HepG2 (cell line): Measurements from ENCODE around the gene TCEANC2.

Experiments
- CBX5 ChIP-seq: sonication (generic); formaldehyde crosslinking; IDR thresholded peaks from 2 replicates; pipeline ENCODE4 v1.4.0; 2020; ENCODE audit warnings: missing genetic modification reagents, borderline replicate concordance
- EHMT2 ChIP-seq: fragments of 200-600 bp; sonication (generic); IDR thresholded peaks from 2 replicates; pipeline ENCODE4 v1.7.0; 2017; ENCODE audit warnings: antibody characterized with exemption, low read depth, low read length, borderline replicate concordance
- EP300 ChIP-seq, 3 experiments: sonication (generic) in 1 of 3; formaldehyde crosslinking in 1 of 3; IDR thresholded peaks; 2 replicates each; pipeline versions ENCODE4 v1.5.1 to v1.6.1; 2011 to 2020; ENCODE audit warnings: low read depth in 2 of 3, low read length in 2 of 3, borderline replicate concordance in 1 of 3, improper control_type of control experiment in 1 of 3, mild to moderate bottlenecking in 1 of 3, missing genetic modification reagents in 1 of 3, moderate library complexity in 1 of 3
- KIAA2018 ChIP-seq: sonication (generic); formaldehyde crosslinking; IDR thresholded peaks from 2 replicates; pipeline ENCODE4 v1.5.0; 2020; ENCODE audit warnings: mild to moderate bottlenecking, missing genetic modification reagents, borderline replicate concordance
- NRL ChIP-seq: sonication (generic); formaldehyde crosslinking; IDR thresholded peaks from 2 replicates; pipeline ENCODE4 v1.5.0; 2020; ENCODE audit warnings: missing genetic modification reagents, mild to moderate bottlenecking, moderate library complexity, borderline replicate concordance
- PCBP1 ChIP-seq: fragments of 200-400 bp; formaldehyde crosslinking; IDR thresholded peaks from 2 replicates; pipeline ENCODE4 v1.6.1; 2017; ENCODE audit warnings: mild to moderate bottlenecking, low read depth, low read length, borderline replicate concordance
- SMAD3 ChIP-seq: sonication (generic); formaldehyde crosslinking; IDR thresholded peaks from 2 replicates; pipeline ENCODE4 v1.4.0; 2020; ENCODE audit warnings: missing genetic modification reagents
- SOX5 ChIP-seq: IDR thresholded peaks from 2 replicates; pipeline ENCODE4 v1.6.1; 2016; ENCODE audit warnings: borderline replicate concordance
- SRSF9 ChIP-seq: fragments of 200-400 bp; formaldehyde crosslinking; IDR thresholded peaks from 2 replicates; pipeline ENCODE4 v1.6.1; 2018; ENCODE audit warnings: borderline replicate concordance, mild to moderate bottlenecking, low read depth, low read length; ENCODE audit not compliant: insufficient read depth, poor library complexity, severe bottlenecking
- ZNF773 ChIP-seq: sonication (generic); formaldehyde crosslinking; IDR thresholded peaks from 2 replicates; pipeline ENCODE4 v1.4.0; 2020; ENCODE audit warnings: missing genetic modification reagents, borderline replicate concordance
- ZSCAN9 ChIP-seq: IDR thresholded peaks from 2 replicates; pipeline ENCODE4 v1.6.1; 2016; ENCODE audit warnings: borderline replicate concordance
- TF ChIP-seq, protein P1 (sequence below): sonication (generic); formaldehyde crosslinking; IDR thresholded peaks from 2 replicates; pipeline ENCODE4 v1.4.0; 2020; ENCODE audit warnings: missing genetic modification reagents
- TF ChIP-seq, protein P2 (sequence below): sonication (generic); formaldehyde crosslinking; IDR thresholded peaks from 2 replicates; pipeline ENCODE4 v1.5.0; 2020; ENCODE audit warnings: mild to moderate bottlenecking, missing genetic modification reagents, moderate library complexity
- TF ChIP-seq, protein P3 (sequence below): sonication (generic); formaldehyde crosslinking; IDR thresholded peaks from 2 replicates; pipeline ENCODE4 v1.9.0; 2021; ENCODE audit warnings: missing genetic modification reagents, borderline replicate concordance

- TF ChIP-seq, protein P1, sequence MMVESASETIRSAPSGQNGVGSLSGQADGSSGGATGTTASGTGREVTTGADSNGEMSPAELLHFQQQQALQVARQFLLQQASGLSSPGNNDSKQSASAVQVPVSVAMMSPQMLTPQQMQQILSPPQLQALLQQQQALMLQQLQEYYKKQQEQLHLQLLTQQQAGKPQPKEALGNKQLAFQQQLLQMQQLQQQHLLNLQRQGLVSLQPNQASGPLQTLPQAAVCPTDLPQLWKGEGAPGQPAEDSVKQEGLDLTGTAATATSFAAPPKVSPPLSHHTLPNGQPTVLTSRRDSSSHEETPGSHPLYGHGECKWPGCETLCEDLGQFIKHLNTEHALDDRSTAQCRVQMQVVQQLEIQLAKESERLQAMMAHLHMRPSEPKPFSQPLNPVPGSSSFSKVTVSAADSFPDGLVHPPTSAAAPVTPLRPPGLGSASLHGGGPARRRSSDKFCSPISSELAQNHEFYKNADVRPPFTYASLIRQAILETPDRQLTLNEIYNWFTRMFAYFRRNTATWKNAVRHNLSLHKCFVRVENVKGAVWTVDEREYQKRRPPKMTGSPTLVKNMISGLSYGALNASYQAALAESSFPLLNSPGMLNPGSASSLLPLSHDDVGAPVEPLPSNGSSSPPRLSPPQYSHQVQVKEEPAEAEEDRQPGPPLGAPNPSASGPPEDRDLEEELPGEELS = no peak
- TF ChIP-seq KIAA2018 (CRISPR knock-in tag) = no peak
- no peak for TF ChIP-seq EP300 (IDR thresholded peaks at IDR 0.05; ENCODE audit: low read depth in 2 of 2, low read length in 2 of 2)
- no peak for TF ChIP-seq EP300 (CRISPR knock-in tag; IDR thresholded peaks at IDR 0.05; ENCODE audit: borderline replicate concordance)
- no peak for TF ChIP-seq PCBP1
- TF ChIP-seq ZSCAN9 (CRISPR knock-in tag) = no peak
- TF ChIP-seq, protein P2, sequence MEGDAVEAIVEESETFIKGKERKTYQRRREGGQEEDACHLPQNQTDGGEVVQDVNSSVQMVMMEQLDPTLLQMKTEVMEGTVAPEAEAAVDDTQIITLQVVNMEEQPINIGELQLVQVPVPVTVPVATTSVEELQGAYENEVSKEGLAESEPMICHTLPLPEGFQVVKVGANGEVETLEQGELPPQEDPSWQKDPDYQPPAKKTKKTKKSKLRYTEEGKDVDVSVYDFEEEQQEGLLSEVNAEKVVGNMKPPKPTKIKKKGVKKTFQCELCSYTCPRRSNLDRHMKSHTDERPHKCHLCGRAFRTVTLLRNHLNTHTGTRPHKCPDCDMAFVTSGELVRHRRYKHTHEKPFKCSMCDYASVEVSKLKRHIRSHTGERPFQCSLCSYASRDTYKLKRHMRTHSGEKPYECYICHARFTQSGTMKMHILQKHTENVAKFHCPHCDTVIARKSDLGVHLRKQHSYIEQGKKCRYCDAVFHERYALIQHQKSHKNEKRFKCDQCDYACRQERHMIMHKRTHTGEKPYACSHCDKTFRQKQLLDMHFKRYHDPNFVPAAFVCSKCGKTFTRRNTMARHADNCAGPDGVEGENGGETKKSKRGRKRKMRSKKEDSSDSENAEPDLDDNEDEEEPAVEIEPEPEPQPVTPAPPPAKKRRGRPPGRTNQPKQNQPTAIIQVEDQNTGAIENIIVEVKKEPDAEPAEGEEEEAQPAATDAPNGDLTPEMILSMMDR (CRISPR knock-in tag) = peak; percentile 24; the same call in 1 of the 2 replicates
- no peak for TF ChIP-seq NRL (CRISPR knock-in tag)
- no peak for TF ChIP-seq SMAD3
- TF ChIP-seq CBX5 (CRISPR knock-in tag) = no peak
- no peak for TF ChIP-seq SOX5 (CRISPR knock-in tag)
- no peak for TF ChIP-seq SRSF9
- TF ChIP-seq ZNF773 (CRISPR knock-in tag) = no peak
- TF ChIP-seq, protein P3, sequence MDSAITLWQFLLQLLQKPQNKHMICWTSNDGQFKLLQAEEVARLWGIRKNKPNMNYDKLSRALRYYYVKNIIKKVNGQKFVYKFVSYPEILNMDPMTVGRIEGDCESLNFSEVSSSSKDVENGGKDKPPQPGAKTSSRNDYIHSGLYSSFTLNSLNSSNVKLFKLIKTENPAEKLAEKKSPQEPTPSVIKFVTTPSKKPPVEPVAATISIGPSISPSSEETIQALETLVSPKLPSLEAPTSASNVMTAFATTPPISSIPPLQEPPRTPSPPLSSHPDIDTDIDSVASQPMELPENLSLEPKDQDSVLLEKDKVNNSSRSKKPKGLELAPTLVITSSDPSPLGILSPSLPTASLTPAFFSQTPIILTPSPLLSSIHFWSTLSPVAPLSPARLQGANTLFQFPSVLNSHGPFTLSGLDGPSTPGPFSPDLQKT (CRISPR knock-in tag) = no peak
- TF ChIP-seq EHMT2 = no peak
Measured at GRCh38 chr1:54054438-54054749, 986 bp downstream of the TCEANC2 start.
